ENCODE results near the gene ERCC4.
A peak's percentile ranks its signal among the peaks of the same experiment; 100 is the strongest.
"Not testable (repeated sequence)": the region's sequence is repeated elsewhere in the genome, so short reads cannot be mapped to it uniquely, and the experiment has no call there.

Gene ERCC4

DNA sequence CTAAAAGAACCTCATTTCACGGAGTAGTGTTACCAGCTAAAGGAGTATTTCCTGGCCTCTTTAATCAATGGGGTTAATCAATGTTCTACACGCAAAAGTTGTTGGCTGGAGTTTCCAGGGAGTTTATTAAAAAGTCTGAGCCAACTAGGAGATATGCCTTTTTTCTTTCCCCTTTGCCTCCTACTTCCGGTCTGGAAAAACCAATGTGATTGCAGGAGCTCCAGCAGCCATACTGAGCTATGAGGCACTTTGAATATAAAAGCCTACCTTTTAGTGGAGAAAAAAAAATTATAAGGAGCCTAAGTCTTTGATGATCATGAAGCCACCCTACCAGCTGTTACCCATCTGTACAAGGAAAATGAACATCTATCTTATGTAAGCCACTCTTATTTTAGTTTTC lies 17.9 kb upstream of the ERCC4 start:
- TF ChIP-seq, protein P1, sequence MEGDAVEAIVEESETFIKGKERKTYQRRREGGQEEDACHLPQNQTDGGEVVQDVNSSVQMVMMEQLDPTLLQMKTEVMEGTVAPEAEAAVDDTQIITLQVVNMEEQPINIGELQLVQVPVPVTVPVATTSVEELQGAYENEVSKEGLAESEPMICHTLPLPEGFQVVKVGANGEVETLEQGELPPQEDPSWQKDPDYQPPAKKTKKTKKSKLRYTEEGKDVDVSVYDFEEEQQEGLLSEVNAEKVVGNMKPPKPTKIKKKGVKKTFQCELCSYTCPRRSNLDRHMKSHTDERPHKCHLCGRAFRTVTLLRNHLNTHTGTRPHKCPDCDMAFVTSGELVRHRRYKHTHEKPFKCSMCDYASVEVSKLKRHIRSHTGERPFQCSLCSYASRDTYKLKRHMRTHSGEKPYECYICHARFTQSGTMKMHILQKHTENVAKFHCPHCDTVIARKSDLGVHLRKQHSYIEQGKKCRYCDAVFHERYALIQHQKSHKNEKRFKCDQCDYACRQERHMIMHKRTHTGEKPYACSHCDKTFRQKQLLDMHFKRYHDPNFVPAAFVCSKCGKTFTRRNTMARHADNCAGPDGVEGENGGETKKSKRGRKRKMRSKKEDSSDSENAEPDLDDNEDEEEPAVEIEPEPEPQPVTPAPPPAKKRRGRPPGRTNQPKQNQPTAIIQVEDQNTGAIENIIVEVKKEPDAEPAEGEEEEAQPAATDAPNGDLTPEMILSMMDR (IDR thresholded peaks at IDR 0.05): no peak
- Histone ChIP-seq H3K27ac (no peak overlapping the region), H3K4me3 (no peak overlapping the region)
- no peak for DNase-seq (ENCODE audit: low spot score)

DNA sequence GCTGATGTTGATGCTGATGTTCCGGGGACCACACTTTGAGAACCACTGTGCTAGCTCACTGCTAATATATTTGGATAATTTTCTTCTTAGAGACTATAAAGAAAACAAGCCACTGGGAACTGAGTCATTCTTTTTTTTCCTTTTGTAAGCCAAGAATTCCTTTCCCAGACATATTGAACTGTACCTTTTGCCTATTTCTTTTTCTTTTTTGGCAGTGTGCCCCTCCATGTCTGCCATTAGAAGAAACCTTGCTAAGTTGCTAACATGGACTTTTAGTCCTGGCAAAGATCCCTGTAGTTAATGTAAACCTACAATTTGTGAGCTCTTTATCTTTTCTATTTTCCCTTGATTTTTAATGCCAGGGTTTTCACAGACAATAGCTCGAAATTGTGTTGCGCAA lies 17.3 kb upstream of the ERCC4 start:
- no peak for DNase-seq (ENCODE audit: low spot score)
- TF ChIP-seq, protein P1 (IDR thresholded peaks at IDR 0.05): no peak
- H3K27ac ChIP-seq: no peak overlapping the region
- H3K4me3 ChIP-seq: no peak overlapping the region

DNA sequence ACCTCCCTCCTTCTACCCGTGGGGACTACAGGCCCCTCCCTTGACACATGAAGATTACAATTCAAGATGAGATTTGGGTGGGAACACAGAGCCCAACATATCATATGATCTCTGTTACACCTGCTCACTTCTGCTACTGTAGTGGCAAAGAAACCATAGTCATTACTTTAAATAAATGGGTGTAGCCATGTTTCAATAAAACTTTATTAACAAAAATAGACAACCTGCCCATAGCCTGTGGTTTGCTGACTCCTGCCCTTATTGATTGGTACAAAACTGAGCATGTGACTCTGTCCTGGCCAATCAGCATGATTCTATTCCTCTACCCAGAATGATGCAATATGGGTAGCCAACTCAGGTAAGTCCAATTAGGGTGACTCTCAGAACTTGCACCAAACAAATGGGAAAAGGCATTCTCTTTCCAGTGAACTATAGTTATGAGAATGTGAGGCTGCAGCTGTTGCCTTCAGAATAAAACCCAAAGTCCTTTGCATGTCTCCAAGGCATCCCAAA lies 15.7 kb upstream of the ERCC4 start:
- no peak overlapping the region for H3K27ac ChIP-seq
- TF ChIP-seq, protein P1 (IDR thresholded peaks at IDR 0.05): no peak
- no peak overlapping the region for H3K4me3 ChIP-seq
- DNase-seq (ENCODE audit: low spot score): no peak

DNA sequence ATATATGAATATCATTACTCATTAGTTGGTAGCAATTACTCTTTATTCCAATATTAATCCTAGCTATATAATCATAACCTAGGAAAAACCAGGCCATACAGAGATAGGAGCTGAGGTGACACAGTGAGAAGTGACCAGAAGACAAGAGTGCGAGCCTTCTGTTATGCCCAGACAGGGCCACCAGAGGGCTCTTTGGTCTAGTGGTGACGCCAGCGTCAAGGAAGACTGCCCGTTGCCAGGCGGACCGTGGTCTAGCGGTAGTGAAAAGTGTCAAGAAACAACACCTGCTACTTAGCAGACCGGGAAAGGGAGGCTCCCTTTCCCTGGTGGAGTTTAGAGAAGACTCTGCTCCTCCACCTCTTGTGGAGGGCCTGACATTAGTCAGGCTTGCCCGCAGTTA lies 15.1 kb upstream of the ERCC4 start:
- DNase-seq (ENCODE audit: low spot score); H3K27ac ChIP-seq; H3K4me3 ChIP-seq: not testable (repeated sequence)

DNA sequence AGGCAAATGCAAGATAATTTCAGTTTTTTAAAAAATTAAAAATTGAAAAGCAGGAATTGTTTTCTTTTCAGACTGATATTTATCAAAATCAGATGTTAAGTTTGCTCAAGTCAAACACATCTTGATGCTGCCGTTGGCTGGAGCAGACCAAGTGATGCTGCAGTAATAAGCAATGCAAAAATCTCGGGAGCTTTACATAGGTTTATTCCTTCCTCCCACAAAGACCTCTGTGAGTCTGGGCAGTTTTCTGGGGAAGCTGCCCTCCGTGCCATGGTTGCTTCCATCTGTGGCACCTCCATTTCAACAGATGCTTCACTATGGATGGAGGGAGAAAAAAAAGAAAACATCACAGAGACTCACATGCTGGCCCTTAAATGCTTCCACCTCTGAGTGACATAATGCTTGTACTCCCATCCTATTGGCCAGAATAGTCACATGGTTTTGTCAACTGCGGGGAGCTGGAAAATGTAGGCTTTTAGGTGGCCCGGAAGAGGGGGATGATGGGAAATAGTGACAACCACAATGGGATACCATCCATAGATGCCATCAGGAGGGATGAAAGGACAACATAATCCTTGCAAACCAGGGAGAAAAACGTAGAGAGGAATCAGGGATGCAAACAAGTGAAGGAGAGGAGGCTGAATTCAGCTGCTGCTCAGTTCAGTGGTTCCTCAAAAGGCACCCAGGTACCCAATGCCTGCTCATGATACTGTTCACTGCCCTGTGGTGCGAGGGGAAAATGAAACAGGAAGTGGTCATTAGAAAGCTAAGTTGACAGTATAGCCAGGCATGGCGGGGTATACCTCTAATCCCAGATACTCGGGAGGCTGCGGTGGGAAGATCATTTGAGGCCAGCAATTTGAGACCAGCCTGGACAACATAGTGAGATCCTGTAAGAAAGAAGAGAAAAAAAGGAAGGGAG lies 13.5 kb upstream of the ERCC4 start:
- H3K4me3 ChIP-seq: no peak overlapping the region
- no peak for DNase-seq (ENCODE audit: low spot score)
- H3K27ac ChIP-seq: no peak overlapping the region
- TF ChIP-seq, protein P1 (IDR thresholded peaks at IDR 0.05): no peak

DNA sequence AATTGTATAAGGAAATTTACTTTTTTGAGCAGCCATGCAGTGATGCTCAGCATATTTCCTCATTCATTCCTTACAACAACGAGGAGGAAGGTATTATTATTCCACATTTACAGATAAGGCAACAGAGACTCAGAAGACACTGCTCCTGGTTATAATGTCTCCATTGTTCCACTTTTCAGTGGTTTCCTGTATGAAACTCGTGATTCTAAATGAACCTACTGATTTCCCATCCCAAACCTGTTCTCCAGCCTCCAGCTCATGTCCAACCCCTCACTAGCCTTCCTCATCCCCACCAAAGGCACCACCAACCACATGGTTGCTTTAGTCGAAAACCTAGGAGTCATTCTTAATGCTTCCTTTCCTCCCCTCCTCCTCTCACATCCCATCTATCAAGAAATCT lies 12.5 kb upstream of the ERCC4 start:
- no peak for DNase-seq (ENCODE audit: low spot score)
- Histone ChIP-seq H3K4me3 (no peak overlapping the region), H3K27ac (no peak overlapping the region)
- TF ChIP-seq, protein P1 (IDR thresholded peaks at IDR 0.05): no peak

DNA sequence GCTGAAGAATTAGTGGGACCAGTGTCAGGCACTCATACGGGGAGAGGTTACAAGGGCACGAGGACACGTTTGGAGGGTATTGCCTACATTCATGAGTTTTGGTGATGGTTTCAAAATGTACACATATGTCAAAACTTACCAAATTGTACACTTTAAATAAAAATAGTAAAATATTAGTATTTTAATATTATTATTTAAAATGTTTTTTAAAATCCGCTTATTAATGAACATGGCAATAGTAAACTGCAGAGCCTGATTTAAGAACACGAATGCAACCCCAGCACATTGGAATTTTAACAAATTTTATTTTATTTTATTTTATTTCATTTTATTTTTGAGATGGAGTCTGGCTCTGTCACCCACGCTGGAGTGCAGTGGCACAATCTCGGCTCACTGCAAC lies 10.9 kb upstream of the ERCC4 start:
- Histone ChIP-seq H3K4me3 (no peak overlapping the region), H3K27ac (peak overlapping the region; percentile 33 to 79)
- DNase-seq (ENCODE audit: low spot score): no peak
- TF ChIP-seq, protein P1 (IDR thresholded peaks at IDR 0.05): no peak

Measured in coronary artery (tissue), 2 donors.